Left renal cortex interstitium (tissue), 4 donors: ENCODE results near the gene GUCD1. TPM values are rescaled to one million over a fixed set of nuclear protein-coding genes. Genes with fewer than 3 reads are reported as not detected.
A peak's percentile ranks its signal among the peaks of the same experiment; 100 is the strongest.
"Not testable (repeated sequence)": the region's sequence is repeated elsewhere in the genome, so short reads cannot be mapped to it uniquely, and the experiment has no call there.

Source experiments
- DNase-seq, 4 donors: peaks; one replicate each; pipeline ENCODE4 v3.0.0-alpha.2; 2013; ENCODE audit warnings: low read depth in 4 of 4, low spot score in 2 of 4, missing footprints in 1 of 4
- polyA plus RNA-seq, 4 donors: library from polyadenylated mRNA; unstranded; fragments of 120-200 nt; gene quantifications; one replicate each; pipeline ENCODE4 v1.2.1, GENCODE V29; 2013; ENCODE audit not compliant: insufficient read length in 4 of 4

Gene GUCD1
- polyA plus RNA-seq: 10 to 100 TPM; 82.9 to 96.5 (median 93.2) TPM

GRCh38 chr22:24554313-24555164 lies at the start of gene GUCD1:
GUCD1 (minus strand) TSS chr22:24555138; CDS start chr22:24554991, 147 bp downstream.
- DNase-seq: peak; percentile 3 to 21 (median 12)

GRCh38 chr22:24603770-24604629 lies 49.1 kb upstream of the GUCD1 start:
- not testable (repeated sequence) for DNase-seq

- DNase-seq: not testable (repeated sequence)
These were observed 48.2 kb upstream of the GUCD1 start, which contains the start of gene GGT1 for GRCh38 chr22:24602847-24603769. GGT1 (plus strand) TSS chr22:24603193; CDS start chr22:24611082, 7,889 bp downstream.

GRCh38 chr22:24602105-24602749 lies 47.3 kb upstream of the GUCD1 start:
- DNase-seq: not testable (repeated sequence)

- no peak for DNase-seq
These were observed 46.5 kb upstream of the GUCD1 start for GRCh38 chr22:24601217-24602104.

- not testable (repeated sequence) for DNase-seq
These were observed 45.2 kb upstream of the GUCD1 start for GRCh38 chr22:24599958-24600715.

- DNase-seq: no peak
These were observed 44.6 kb upstream of the GUCD1 start for GRCh38 chr22:24599514-24599913.

- DNase-seq: not testable (repeated sequence)
These were observed 42.1 kb upstream of the GUCD1 start for GRCh38 chr22:24597076-24597475.

- DNase-seq: no peak
These were observed 40.9 kb upstream of the GUCD1 start for GRCh38 chr22:24595863-24596262.

- no peak for DNase-seq
These were observed 40.3 kb upstream of the GUCD1 start for GRCh38 chr22:24595228-24595627.

GRCh38 chr22:24594569-24595120 lies 39.7 kb upstream of the GUCD1 start:
- no peak for DNase-seq

- no peak for DNase-seq
These were observed 39.1 kb upstream of the GUCD1 start for GRCh38 chr22:24593836-24594568.

GRCh38 chr22:24593559-24593835 lies 38.6 kb upstream of the GUCD1 start:
- not testable (repeated sequence) for DNase-seq

- peak in 3 of 4 donors; percentile 62 to 75 (median 69) for DNase-seq
These were observed 38.1 kb upstream of the GUCD1 start, which contains the start of gene LRRC75B for GRCh38 chr22:24592851-24593558. LRRC75B (minus strand) TSS chr22:24593073; CDS start chr22:24593039, 34 bp downstream.

GRCh38 chr22:24592058-24592850 lies 37.3 kb upstream of the GUCD1 start:
- DNase-seq: no peak
